ENCODE data around the gene UBE3B.

DNA sequence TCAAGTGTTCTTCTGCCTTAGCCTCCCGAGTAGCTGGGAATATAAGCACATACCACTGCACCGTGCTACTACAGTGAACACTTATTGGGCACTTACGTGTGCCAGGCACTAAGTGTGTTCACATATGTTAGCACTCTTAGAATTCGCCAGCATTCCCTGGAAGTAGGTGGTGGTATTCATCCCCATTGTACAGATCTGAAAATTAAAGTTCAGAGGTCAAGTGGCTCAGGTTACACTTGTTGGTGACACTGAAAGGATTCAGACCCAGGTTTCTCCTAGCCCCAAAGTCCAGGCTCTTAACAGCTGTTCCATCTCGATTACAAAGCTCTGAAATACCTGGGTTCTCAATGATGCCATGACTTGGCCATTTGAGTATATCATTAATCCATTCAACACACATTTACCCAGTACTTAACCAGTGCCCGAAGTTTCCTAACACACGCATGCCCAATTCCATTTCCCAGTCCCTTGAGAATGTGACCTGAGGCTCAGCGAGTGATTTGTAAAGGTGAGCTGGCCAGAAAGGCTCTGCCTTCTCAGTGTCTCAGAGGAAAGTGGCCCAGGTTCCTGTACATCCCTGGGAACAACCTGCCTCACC lies 101.0 kb downstream of the UBE3B start:
- TF ChIP-seq, protein P1, sequence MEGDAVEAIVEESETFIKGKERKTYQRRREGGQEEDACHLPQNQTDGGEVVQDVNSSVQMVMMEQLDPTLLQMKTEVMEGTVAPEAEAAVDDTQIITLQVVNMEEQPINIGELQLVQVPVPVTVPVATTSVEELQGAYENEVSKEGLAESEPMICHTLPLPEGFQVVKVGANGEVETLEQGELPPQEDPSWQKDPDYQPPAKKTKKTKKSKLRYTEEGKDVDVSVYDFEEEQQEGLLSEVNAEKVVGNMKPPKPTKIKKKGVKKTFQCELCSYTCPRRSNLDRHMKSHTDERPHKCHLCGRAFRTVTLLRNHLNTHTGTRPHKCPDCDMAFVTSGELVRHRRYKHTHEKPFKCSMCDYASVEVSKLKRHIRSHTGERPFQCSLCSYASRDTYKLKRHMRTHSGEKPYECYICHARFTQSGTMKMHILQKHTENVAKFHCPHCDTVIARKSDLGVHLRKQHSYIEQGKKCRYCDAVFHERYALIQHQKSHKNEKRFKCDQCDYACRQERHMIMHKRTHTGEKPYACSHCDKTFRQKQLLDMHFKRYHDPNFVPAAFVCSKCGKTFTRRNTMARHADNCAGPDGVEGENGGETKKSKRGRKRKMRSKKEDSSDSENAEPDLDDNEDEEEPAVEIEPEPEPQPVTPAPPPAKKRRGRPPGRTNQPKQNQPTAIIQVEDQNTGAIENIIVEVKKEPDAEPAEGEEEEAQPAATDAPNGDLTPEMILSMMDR (IDR thresholded peaks at IDR 0.05; ENCODE audit: insufficient read depth, low read depth, low read length): no peak
- no peak for TF ChIP-seq EZH2 (IDR thresholded peaks at IDR 0.05; ENCODE audit: insufficient read depth, low read length)
